SU-DHL-6 (cell line): Measurements from ENCODE around the gene GAB4.

Experiments used
- H2AFZ ChIP-seq: fragments of 200-600 bp; sonication (generic); 2 replicates; pipeline ENCODE4 v1.6.1; 2014; ENCODE audit warnings: low read depth, mild to moderate bottlenecking, moderate library complexity, mixed read lengths, antibody characterized with exemption, low read length; ENCODE audit not compliant: severe bottlenecking
- H3F3A ChIP-seq: fragments of 200-600 bp; shearing (Covaris generic); 2 replicates; pipeline ENCODE4 v1.6.0; 2016; ENCODE audit warnings: antibody characterized with exemption, mild to moderate bottlenecking; ENCODE audit not compliant: insufficient read depth
- H3K27ac ChIP-seq: fragments of 200-600 bp; sonication (generic); 2 replicates; pipeline ENCODE4 v1.5.1; 2016; ENCODE audit warnings: low read depth, mild to moderate bottlenecking, low read length, moderate library complexity, mixed read lengths
- H3K27me3 ChIP-seq: fragments of 200-600 bp; sonication (generic), shearing (Covaris generic); 2 replicates; pipeline ENCODE4 v1.6.0; 2014; ENCODE audit warnings: mild to moderate bottlenecking, low read length
- H3K36me3 ChIP-seq: fragments of 200-600 bp; sonication (generic); 2 replicates; pipeline ENCODE4 v1.6.1; 2014; ENCODE audit warnings: mild to moderate bottlenecking, low read length, mixed read lengths
- H3K4me2 ChIP-seq: fragments of 300-600, 200-600 bp; shearing (Covaris generic), sonication (generic); 2 replicates; pipeline ENCODE4 v1.6.0; 2014; ENCODE audit warnings: low read length, low read depth, mild to moderate bottlenecking; ENCODE audit not compliant: poor library complexity, severe bottlenecking
- H3K4me3 ChIP-seq: fragments of 200-600 bp; sonication (generic); 2 replicates; pipeline ENCODE4 v1.5.1; 2014; ENCODE audit warnings: antibody characterized with exemption, low read length, mild to moderate bottlenecking, mixed read lengths; ENCODE audit not compliant: insufficient read depth, poor library complexity, severe bottlenecking
- H3K79me2 ChIP-seq: fragments of 200-600 bp; sonication (generic); 2 replicates; pipeline ENCODE4 v1.6.1; 2014; ENCODE audit warnings: mild to moderate bottlenecking, low read length, moderate library complexity; ENCODE audit not compliant: insufficient read depth
- H3K9ac ChIP-seq: fragments of 200-600 bp; sonication (generic); 2 replicates; pipeline ENCODE4 v1.7.0; 2014; ENCODE audit warnings: mild to moderate bottlenecking, low read length
- H3K9me2 ChIP-seq: fragments of 200-600 bp; sonication (generic); replicated peaks from 2 replicates; pipeline ENCODE4 v1.6.1; 2014; ENCODE audit warnings: low read length; ENCODE audit not compliant: insufficient read depth
- H3K9me3 ChIP-seq: fragments of 200-600 bp; sonication (generic); 2 replicates; pipeline ENCODE4 v1.6.1; 2014; ENCODE audit warnings: low read length, mixed read lengths; ENCODE audit not compliant: insufficient read depth
- H4K20me1 ChIP-seq: fragments of 200-600 bp; sonication (generic); 2 replicates; pipeline ENCODE4 v1.6.1; 2014; ENCODE audit warnings: low read depth, mild to moderate bottlenecking, antibody characterized with exemption, low read length, moderate library complexity, mixed read lengths
- EZH2phosphoT487 ChIP-seq: fragments of 200-600 bp; sonication (generic), shearing (Covaris generic); conservative IDR thresholded peaks from 2 replicates; pipeline ENCODE4 v1.6.1; 2018; ENCODE audit warnings: mild to moderate bottlenecking, antibody characterized with exemption, low read length, moderate library complexity, mixed read lengths
- TF ChIP-seq, protein P1 (sequence below): fragments of 200-600 bp; sonication (generic); IDR thresholded peaks from one replicate; pipeline ENCODE4 v1.5.1; 2017; ENCODE audit warnings: antibody characterized with exemption, mild to moderate bottlenecking, low read length, moderate library complexity; ENCODE audit not compliant: insufficient read depth, poor library complexity, severe bottlenecking

Gene GAB4

GRCh38 chr22:16958475-16958874 is 49.5 kb downstream of the GAB4 start:
- no peaks in the 10 kb centered on the region for H3K9me3 ChIP-seq
- H3K27ac ChIP-seq = no peak overlapping the region
- TF ChIP-seq, protein P1, sequence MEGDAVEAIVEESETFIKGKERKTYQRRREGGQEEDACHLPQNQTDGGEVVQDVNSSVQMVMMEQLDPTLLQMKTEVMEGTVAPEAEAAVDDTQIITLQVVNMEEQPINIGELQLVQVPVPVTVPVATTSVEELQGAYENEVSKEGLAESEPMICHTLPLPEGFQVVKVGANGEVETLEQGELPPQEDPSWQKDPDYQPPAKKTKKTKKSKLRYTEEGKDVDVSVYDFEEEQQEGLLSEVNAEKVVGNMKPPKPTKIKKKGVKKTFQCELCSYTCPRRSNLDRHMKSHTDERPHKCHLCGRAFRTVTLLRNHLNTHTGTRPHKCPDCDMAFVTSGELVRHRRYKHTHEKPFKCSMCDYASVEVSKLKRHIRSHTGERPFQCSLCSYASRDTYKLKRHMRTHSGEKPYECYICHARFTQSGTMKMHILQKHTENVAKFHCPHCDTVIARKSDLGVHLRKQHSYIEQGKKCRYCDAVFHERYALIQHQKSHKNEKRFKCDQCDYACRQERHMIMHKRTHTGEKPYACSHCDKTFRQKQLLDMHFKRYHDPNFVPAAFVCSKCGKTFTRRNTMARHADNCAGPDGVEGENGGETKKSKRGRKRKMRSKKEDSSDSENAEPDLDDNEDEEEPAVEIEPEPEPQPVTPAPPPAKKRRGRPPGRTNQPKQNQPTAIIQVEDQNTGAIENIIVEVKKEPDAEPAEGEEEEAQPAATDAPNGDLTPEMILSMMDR = no peak
- TF ChIP-seq EZH2phosphoT487 = no peak

GRCh38 chr22:16957781-16958180 is 50.2 kb downstream of the GAB4 start:
- no peaks in the 10 kb centered on the region for H3K9me2 ChIP-seq
- H3F3A ChIP-seq = no peaks in the 10 kb centered on the region
- H2AFZ ChIP-seq = no peak overlapping the region
- H3K36me3 ChIP-seq = no peaks in the 10 kb centered on the region
- H3K9ac ChIP-seq = no peak overlapping the region
- H3K4me3 ChIP-seq = no peak overlapping the region
- H3K27me3 ChIP-seq = no peaks in the 10 kb centered on the region
- no peaks in the 10 kb centered on the region for H4K20me1 ChIP-seq
- H3K79me2 ChIP-seq = no peaks in the 10 kb centered on the region
- H3K9me3 ChIP-seq = no peaks in the 10 kb centered on the region
- TF ChIP-seq, protein P1 = no peak
- no peak for TF ChIP-seq EZH2phosphoT487
- H3K4me2 ChIP-seq = no peak overlapping the region
- H3K27ac ChIP-seq = no peak overlapping the region

More at GRCh38 chr22:16958475-16958874, 49.5 kb downstream of the GAB4 start:
- no peaks in the 10 kb centered on the region for H3K9me2 ChIP-seq
- H3K4me2 ChIP-seq = no peak overlapping the region
- H3K4me3 ChIP-seq = no peak overlapping the region
- no peaks in the 10 kb centered on the region for H4K20me1 ChIP-seq
- H3K79me2 ChIP-seq = no peaks in the 10 kb centered on the region
- H3K36me3 ChIP-seq = no peaks in the 10 kb centered on the region
- no peaks in the 10 kb centered on the region for H3F3A ChIP-seq
- no peak overlapping the region for H3K9ac ChIP-seq
- H3K27me3 ChIP-seq = no peaks in the 10 kb centered on the region
- H2AFZ ChIP-seq = no peak overlapping the region

- Histone ChIP-seq H4K20me1 (no peaks in the 10 kb centered on the region), H3F3A (no peaks in the 10 kb centered on the region), H3K9me3 (no peaks in the 10 kb centered on the region), H2AFZ (no peak overlapping the region), H3K27me3 (no peaks in the 10 kb centered on the region), H3K27ac (no peak overlapping the region), H3K9me2 (no peaks in the 10 kb centered on the region), H3K36me3 (no peaks in the 10 kb centered on the region), H3K9ac (no peak overlapping the region), H3K79me2 (no peaks in the 10 kb centered on the region), H3K4me3 (no peak overlapping the region), H3K4me2 (no peak overlapping the region)
- TF ChIP-seq, protein P1 = no peak
- no peak for TF ChIP-seq EZH2phosphoT487
These were observed 51.7 kb downstream of the GAB4 start for GRCh38 chr22:16956290-16956689.
